Panc1 (cell line): ENCODE results near the gene CLEC20A. TPM values are rescaled to one million over a fixed set of nuclear protein-coding genes. Genes with fewer than 3 reads are reported as not detected.

Experiments
- ATAC-seq: fragments of 200-7000 bp; cut with Tn5 transposase; 2 replicates; pipeline ENCODE4 v1.9.1; 2020; ENCODE audit warnings: mild to moderate bottlenecking, moderate library complexity
- BruUV-seq: library from RNA; stranded (reverse); fragments of 400-500 nt; replicated peaks from 2 replicates; lab custom pipeline; 2021; lab: Mats Ljungman, UMichigan
- CTCF ChIA-PET: fragments of 300-600 bp; sonication (Branson Sonifier 250); formaldehyde crosslinking; loops from one replicate; lab custom pipeline; 2022; ENCODE audit warnings: antibody characterized with exemption; lab: Charles Lee
- POLR2A ChIA-PET: fragments of 300-600 bp; sonication (Branson Sonifier 250); formaldehyde crosslinking; loops from one replicate; lab custom pipeline; 2022; ENCODE audit warnings: antibody characterized with exemption; lab: Charles Lee
- DNase-seq: peaks from one replicate; pipeline ENCODE4 v3.0.0-alpha.2; 2010; ENCODE audit warnings: low read depth, low spot score
- H3K27ac ChIP-seq: 2 replicates; pipeline ENCODE4 v1.5.1; 2011; ENCODE audit warnings: mild to moderate bottlenecking, low read length, inconsistent platforms
- H3K27me3 ChIP-seq: fragments of 200-500 bp; sonication (Bioruptor generic); 2 replicates; pipeline ENCODE4 v1.6.0; 2014; ENCODE audit warnings: low read length, inconsistent platforms; ENCODE audit not compliant: control insufficient read depth, insufficient read depth
- H3K36me3 ChIP-seq: fragments of 200-500 bp; sonication (Bioruptor generic); 2 replicates; pipeline ENCODE4 v1.5.1; 2014; ENCODE audit warnings: inconsistent platforms, mild to moderate bottlenecking, low read length, moderate library complexity; ENCODE audit not compliant: control insufficient read depth, insufficient read depth
- H3K4me1 ChIP-seq: 2 replicates; pipeline ENCODE4 v1.5.1; 2011; ENCODE audit warnings: inconsistent platforms, mild to moderate bottlenecking, low read length, moderate library complexity; ENCODE audit not compliant: control insufficient read depth, insufficient read depth
- H3K4me3 ChIP-seq, 2 experiments: 2 replicates each; pipeline ENCODE4 v1.5.1; 2011 to 2012; ENCODE audit warnings: low read depth in 2 of 2, low read length in 2 of 2, mild to moderate bottlenecking in 2 of 2, inconsistent platforms in 1 of 2, moderate library complexity in 1 of 2
- H3K9me3 ChIP-seq: fragments of 200-500 bp; sonication (Bioruptor generic); 2 replicates; pipeline ENCODE4 v1.5.1; 2014; ENCODE audit warnings: low read depth, mild to moderate bottlenecking, inconsistent platforms, low read length, moderate library complexity; ENCODE audit not compliant: control insufficient read depth, insufficient read depth
- POLR2AphosphoS5 ChIP-seq: IDR thresholded peaks from 2 replicates; pipeline ENCODE4 v1.6.1; 2012; ENCODE audit warnings: mild to moderate bottlenecking, low read depth, low read length, moderate library complexity
- REST ChIP-seq, 2 experiments: IDR thresholded peaks; 2 replicates each; pipeline ENCODE4 v1.6.1; 2011 to 2012; ENCODE audit warnings: low read depth in 2 of 2, control low read depth in 1 of 2, low read length in 1 of 2, mild to moderate bottlenecking in 1 of 2, moderate library complexity in 1 of 2; ENCODE audit not compliant: insufficient read depth in 1 of 2
- SIN3A ChIP-seq: IDR thresholded peaks from 2 replicates; pipeline ENCODE4 v1.6.1; 2012; ENCODE audit warnings: low read depth, mild to moderate bottlenecking, low read length, moderate library complexity, borderline replicate concordance; ENCODE audit not compliant: insufficient read depth
- TCF7L2 ChIP-seq: IDR thresholded peaks from 2 replicates; pipeline ENCODE4 v1.6.1; 2011; ENCODE audit warnings: mild to moderate bottlenecking, low read depth, low read length, inconsistent platforms
- in situ Hi-C: cut with HindIII; loops from 2 replicates; pipeline ENCODE4 v1.10.0; 2016; ENCODE audit warnings: low sequenced_read_pairs, low pct_unique_long_range_greater_than_20kb
- intact Hi-C: fragments of 100-400 bp; cut with micrococcal nuclease; formaldehyde crosslinking; loops from one replicate; pipeline ENCODE4 v1.10.0; 2022; ENCODE audit not compliant: unreplicated experiment
- total RNA-seq: library from RNA; stranded (reverse); gene quantifications from one replicate; pipeline ENCODE4 v1.2.1, GENCODE V29; 2021; ENCODE audit not compliant: unreplicated experiment
- TF ChIP-seq, protein P1 (sequence below): fragments of 450-650 bp; IDR thresholded peaks from 2 replicates; pipeline ENCODE4 v1.5.1; 2017; ENCODE audit warnings: mild to moderate bottlenecking

CLEC20A gene
- total RNA-seq, 1 experiment from 2014 or later, result not detected

DNA sequence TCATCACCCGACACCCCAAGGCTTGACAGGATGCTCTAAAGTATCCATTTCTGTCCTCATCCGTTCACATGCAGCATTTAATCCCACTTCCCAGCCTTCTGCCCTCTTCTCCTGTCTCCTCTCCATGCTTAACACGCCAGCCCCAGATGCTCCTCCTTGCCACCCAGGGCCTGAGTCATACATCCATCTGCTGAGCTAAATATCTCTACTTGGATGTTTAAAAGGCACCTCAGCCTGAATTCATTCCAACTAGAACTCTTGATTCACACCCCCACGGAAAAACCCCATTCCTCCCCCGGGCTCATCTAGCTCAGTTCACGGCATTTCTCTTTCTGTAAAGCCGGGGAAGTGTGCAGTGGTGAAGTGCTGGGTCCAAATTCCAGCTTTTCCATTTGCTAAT lies 43.9 kb upstream of the CLEC20A start:
- DNase-seq (no peak), ATAC-seq (no peak)
- peaks cover 28% of the 10 kb centered on the region for H3K4me1 ChIP-seq
- intact Hi-C loops, result loop anchor here (5.0 kb wide), 1 partner anchor 827 kb away; the partner anchor contains the start of gene AXDND1
- CTCF ChIA-PET, result interaction anchor here (1.8 kb wide), 1 partner anchor 213 kb away, joined by 5 read pairs; no protein-coding TSS in a partner anchor
- no peak overlapping the region for H3K27ac ChIP-seq
- in situ Hi-C loops, result no loop called here
- no peaks in the 10 kb centered on the region for H3K9me3 ChIP-seq
- no peaks in the 10 kb centered on the region for H3K27me3 ChIP-seq
- TF ChIP-seq TCF7L2 (no peak), SIN3A (no peak)
- H3K36me3 ChIP-seq, result no peaks in the 10 kb centered on the region
- H3K4me3 ChIP-seq, result no peak overlapping the region
- POLR2A ChIA-PET, result no interaction called here
- no TSS peak for BruUV-seq

GRCh38 chr1:178540204-178540603 lies 43.4 kb upstream of the CLEC20A start:
- in situ Hi-C loops, result no loop called here
- ChIA-PET CTCF (interaction anchor here (1.8 kb wide), 1 partner anchor 213 kb away, joined by 5 read pairs; no protein-coding TSS in a partner anchor), POLR2A (no interaction called here)
- H3K4me3 ChIP-seq, result no peak overlapping the region
- no peak for ATAC-seq
- no peaks in the 10 kb centered on the region for H3K9me3 ChIP-seq
- no TSS peak for BruUV-seq
- DNase-seq, result no peak
- no peak for TF ChIP-seq REST (IDR thresholded peaks at IDR 0.05; ENCODE audit: insufficient read depth in 1 of 2, low read depth in 2 of 2, low read length in 1 of 2)
- no peak for TF ChIP-seq TCF7L2
- no peak for TF ChIP-seq SIN3A
- TF ChIP-seq, protein P1, sequence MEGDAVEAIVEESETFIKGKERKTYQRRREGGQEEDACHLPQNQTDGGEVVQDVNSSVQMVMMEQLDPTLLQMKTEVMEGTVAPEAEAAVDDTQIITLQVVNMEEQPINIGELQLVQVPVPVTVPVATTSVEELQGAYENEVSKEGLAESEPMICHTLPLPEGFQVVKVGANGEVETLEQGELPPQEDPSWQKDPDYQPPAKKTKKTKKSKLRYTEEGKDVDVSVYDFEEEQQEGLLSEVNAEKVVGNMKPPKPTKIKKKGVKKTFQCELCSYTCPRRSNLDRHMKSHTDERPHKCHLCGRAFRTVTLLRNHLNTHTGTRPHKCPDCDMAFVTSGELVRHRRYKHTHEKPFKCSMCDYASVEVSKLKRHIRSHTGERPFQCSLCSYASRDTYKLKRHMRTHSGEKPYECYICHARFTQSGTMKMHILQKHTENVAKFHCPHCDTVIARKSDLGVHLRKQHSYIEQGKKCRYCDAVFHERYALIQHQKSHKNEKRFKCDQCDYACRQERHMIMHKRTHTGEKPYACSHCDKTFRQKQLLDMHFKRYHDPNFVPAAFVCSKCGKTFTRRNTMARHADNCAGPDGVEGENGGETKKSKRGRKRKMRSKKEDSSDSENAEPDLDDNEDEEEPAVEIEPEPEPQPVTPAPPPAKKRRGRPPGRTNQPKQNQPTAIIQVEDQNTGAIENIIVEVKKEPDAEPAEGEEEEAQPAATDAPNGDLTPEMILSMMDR, result no peak
- no peak for TF ChIP-seq POLR2AphosphoS5
- intact Hi-C loops, result loop anchor here (5.0 kb wide), 1 partner anchor 827 kb away; the partner anchor contains the start of gene AXDND1
- no peak overlapping the region for H3K27ac ChIP-seq
- peaks cover 28% of the 10 kb centered on the region for H3K4me1 ChIP-seq
- H3K27me3 ChIP-seq, result no peaks in the 10 kb centered on the region
- H3K36me3 ChIP-seq, result no peaks in the 10 kb centered on the region

- TF ChIP-seq, protein P1, result no peak
- no peak for TF ChIP-seq POLR2AphosphoS5
- no peak for TF ChIP-seq TCF7L2
- no peak for TF ChIP-seq SIN3A
- TF ChIP-seq REST (IDR thresholded peaks at IDR 0.05; ENCODE audit: insufficient read depth in 1 of 2, low read depth in 2 of 2, low read length in 1 of 2), result no peak
- intact Hi-C loops, result no loop called here
- peaks cover 28% of the 10 kb centered on the region for H3K4me1 ChIP-seq
These were observed 42.5 kb upstream of the CLEC20A start for GRCh38 chr1:178539291-178539690.

More at GRCh38 chr1:178539291-178539690, 42.5 kb upstream of the CLEC20A start:
- no TSS peak for BruUV-seq
- DNase-seq (no peak), ATAC-seq (no peak)
- H3K9me3 ChIP-seq, result no peaks in the 10 kb centered on the region
- no peak overlapping the region for H3K4me3 ChIP-seq
- ChIA-PET POLR2A (no interaction called here), CTCF (no interaction called here)
- in situ Hi-C loops, result no loop called here
- no peaks in the 10 kb centered on the region for H3K27me3 ChIP-seq
- no peaks in the 10 kb centered on the region for H3K36me3 ChIP-seq
- H3K27ac ChIP-seq, result no peak overlapping the region
